ENCODE data around the gene MEF2A.

Gene MEF2A

GRCh38 chr15:99605990-99606389, 40.2 kb downstream of the MEF2A start:
- DNase-seq (ENCODE audit: low spot score) = no peak

DNA sequence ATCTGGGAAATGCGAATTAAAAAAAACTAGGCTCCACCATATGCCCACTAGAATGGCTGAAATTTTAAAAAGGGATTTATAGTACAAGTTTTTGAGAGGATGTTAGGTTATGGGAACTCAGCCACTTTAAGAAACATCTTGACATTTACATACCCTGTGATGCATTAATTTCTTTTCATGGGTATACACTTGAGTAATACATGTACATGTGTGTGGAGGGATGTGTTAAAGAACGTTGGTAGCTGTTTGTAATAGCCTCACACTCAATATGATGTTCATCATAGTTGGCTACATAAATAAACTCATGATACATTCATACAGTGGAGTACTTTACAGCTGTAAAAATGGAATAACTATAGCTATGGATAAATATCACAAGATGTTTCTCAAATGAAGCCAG, 40.9 kb downstream of the MEF2A start:
- no peak for DNase-seq (ENCODE audit: low spot score)

GRCh38 chr15:99613481-99613880, 47.7 kb downstream of the MEF2A start:
- DNase-seq (ENCODE audit: low spot score) = no peak

DNA sequence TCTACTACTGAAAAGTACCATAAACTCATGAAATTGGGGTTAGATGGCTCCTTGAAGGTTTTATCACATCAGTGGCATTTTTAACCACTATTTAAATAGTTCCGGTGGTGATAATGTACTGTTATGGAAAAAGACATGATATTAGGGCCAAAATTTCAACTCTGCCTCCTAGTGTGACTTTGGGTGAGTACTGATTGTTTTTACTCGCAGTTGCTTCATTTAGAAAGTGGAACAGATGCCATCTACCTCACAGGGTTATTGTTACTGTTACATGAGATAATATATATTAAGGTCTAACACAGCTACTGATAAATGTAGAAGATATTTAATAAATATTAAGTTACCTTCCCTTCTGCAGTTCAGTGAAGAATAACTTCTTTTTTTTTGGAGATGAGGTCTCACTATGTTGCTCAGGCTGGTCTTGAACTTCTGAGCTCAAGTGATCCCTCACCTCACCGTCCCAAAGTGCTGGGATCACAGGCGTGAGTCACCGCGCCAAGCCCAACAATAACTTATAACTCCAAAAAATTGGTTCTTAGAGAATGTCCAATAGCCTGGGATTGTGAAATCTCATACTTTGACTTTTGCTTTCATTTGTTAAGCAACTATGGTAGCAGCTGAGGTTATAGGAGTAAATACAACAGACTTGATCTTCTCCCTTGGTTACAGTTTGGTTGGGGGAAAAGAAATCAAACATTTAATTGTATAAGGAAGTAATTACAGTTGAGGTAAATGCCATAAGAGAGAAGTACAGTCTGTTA, 48.3 kb downstream of the MEF2A start:
- no peak for DNase-seq (ENCODE audit: low spot score)

GRCh38 chr15:99614749-99615288, 49.0 kb downstream of the MEF2A start:
- DNase-seq (ENCODE audit: low spot score) = no peak

DNA sequence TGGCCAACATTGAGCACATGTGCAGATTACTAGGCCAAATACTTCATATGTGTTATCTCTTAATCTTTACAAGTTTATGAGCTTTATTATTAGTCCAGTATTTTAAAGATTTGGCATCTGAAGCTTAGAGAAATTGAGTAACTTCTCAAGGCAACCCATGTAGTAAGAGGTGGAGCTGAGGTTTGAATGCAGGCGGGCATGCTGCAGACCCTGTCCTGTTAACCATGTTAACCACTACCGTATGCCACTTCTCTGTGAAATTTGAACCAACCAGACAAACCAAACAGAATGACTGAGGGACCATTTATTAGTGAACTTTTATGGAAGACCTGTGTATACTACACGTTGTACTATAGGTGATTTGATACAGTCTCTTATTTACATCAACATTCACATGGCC, 49.7 kb downstream of the MEF2A start:
- no peak for DNase-seq (ENCODE audit: low spot score)

DNA sequence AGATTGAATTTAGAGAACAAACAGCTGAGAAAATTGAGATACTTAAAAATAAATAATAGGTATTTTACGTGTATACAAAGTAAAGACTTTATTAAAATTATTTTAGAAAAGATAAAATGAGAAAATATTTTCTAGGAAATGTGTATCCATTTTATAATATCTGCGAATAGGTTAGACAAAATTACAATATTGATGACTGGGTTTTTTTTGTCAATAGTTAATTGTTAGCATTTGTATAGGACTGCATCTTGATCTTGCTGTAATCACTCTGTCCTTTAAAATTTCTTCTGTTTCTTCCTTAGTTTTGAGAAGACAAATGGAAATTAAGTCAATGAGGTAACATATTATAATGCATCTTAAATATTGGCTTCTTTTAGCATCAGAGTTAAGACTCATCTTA, 50.3 kb downstream of the MEF2A start:
- DNase-seq (ENCODE audit: low spot score) = no peak

DNA sequence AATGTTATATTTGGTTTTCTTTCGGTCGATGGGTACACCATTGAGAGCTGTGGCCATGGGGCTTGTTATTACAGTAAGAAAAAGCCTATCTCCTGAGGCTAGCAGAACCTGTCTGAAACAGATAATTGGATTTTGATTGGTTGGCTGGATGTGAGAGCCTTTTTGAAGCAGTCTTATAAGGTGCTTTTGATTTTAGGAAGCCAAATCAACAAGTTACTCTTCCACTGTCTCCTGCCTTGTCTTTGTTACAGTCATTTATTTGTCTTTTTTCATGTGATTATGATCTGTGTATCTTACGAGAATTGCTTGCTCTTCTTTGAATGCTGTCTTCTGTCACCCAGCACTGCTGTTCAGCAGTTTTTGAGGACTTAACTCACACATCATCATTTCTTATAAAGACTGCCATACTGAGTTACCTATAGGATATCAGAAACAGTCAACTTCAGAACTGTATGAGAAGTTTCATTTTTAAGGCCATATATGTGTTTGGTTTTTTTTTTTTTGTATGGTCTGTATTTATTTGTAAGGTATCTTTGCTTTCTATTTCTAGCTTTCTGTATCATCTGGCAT, 51.1 kb downstream of the MEF2A start:
- no peak for DNase-seq (ENCODE audit: low spot score)

- no peak for DNase-seq (ENCODE audit: low spot score)
Observed at GRCh38 chr15:99618941-99619411, 53.2 kb downstream of the MEF2A start.

DNA sequence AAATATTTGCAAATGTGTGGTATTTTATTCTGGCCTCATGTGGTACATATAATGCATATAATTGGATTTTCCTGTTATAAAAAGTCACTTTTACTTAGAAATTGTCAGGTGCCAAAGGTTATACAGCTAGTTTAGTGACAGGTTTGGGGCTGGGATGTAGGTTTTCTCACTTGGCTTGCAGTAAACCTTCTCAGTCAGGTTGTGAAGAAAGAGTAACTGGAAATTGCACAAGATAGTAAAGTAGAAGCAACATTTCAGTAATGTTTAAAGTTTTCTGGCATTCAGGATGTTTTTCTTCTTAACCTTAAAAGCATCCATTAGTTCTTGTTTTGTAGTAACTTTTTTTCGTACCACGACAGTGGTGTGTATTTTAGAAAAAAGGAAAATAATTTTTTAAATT, 53.9 kb downstream of the MEF2A start:
- DNase-seq (ENCODE audit: low spot score) = no peak

DNA sequence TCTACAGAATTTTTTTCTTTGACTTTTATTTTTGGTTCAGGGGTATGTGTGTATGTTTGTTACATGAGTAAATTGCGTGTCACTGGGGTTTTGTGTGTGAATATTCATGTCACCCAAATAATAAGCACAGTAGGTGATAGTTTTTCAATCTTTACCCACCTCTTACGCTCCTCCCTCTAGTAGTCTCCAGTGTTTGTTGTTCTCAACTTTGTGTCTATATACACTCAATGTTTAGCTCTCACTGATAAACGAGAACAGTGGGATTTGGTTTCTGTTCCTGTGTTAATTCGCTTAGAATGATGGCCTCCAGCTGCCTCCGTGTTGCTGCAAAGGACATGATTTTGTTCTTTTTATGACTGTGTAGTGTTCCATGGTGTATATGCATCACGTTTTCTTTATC, 54.4 kb downstream of the MEF2A start:
- no peak for DNase-seq (ENCODE audit: low spot score)

DNA sequence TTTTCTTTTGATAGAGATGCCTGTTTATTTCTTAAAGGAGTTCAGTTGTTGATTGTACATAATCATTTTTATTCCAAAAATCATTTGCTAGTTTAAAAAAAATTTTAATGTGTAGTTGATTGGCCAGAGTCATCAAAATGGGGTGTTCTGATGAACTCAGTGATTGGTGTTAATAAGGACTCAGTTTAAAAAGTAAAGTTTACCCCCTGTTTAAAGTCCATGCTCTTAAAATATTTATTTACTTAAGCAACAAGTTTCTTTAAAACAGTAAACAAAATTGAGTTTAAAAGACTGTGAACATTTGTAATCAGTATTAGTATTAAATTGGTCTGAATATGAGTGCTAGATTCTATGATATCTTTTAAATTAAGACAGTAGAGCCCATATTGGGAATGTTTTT, 56.0 kb downstream of the MEF2A start:
- DNase-seq (ENCODE audit: low spot score) = no peak

DNA sequence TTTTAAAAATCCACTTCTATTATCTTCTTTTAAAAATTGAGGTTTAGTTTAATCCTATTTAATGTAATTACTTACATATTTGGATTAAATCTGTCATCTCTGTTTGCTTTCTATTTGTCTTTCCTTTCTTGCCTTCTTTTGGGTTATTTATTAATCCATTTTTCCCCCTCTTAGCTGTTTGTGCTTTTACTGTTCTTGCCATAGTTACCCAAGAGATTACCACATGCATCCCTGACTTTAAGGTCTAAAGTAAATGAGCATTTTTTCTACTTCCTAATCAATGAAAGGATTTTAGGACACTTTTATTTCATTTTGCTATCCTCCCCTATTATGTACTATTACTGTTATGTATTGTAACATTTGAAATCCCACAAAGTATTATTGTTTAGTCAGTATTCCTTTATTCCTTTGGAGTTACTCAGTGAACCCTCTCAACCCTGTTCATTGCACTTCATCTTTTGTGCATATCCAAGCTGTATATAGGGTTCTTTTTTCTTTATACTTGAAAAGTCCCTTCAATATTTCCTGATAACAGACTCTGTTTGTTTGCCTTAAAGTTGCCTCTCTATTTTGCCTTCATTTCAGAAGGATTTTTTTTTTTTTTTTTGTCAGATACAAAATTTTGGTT, 62.7 kb downstream of the MEF2A start:
- no peak for DNase-seq (ENCODE audit: low spot score)

GRCh38 chr15:99630607-99631131, 64.9 kb downstream of the MEF2A start:
- no peak for DNase-seq (ENCODE audit: low spot score)

DNA sequence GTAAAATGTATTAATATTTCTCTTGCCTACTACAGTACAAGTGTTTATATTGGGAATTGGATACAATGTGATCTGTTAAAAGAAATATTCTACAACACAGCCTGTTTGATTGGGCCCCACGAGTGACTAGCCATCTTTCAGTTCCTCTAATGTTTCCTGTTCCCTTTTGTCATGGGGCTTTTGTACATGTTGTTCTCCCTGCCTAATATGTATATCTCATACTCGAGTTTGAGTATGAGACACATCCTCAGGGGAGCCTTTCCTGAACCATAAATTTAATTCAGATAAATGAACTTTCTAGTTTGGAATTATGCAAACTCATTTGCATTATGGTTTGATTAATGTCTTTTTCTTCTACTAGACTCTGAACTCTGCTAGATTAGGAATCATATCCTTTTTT, 65.5 kb downstream of the MEF2A start:
- DNase-seq (ENCODE audit: low spot score) = no peak

DNA sequence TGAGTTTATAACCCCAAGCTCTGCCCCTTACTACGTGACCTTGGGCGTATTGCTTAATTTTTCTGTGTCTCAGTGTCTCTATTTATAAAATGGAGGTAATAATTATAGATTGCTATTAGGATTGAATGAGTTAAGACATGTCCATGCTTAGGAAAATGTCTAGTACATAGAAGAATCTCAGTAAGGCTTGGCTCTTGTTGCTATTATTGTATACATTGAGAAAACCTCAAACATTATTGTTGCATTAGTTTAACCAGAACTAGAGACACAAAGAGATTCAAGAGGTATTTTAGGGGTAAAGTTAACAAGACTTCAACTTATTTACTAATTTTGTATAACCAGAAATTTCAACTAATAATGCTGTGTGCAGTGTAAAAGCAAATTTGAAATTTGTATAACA, 66.7 kb downstream of the MEF2A start:
- DNase-seq (ENCODE audit: low spot score) = no peak

DNA sequence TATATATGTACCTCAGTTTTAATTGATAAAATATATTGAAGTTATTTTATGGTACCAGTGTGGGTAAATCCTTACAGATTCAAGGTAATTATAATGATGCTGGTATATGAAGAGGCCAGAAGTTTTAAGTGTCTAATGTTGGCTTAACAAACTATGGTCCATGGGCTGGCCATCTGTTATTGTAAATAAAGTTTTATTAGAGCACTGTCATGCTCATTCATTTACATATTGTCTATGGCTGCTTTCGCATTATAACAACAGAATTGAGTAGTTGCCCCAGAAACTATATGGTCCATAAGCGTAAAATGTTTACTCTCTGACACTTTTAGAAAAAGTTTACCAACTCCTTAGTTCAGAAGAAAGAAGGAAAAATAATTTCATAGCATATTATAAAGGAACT, 67.9 kb downstream of the MEF2A start:
- no peak for DNase-seq (ENCODE audit: low spot score)

GRCh38 chr15:99634576-99634975, 68.8 kb downstream of the MEF2A start:
- DNase-seq (ENCODE audit: low spot score) = no peak

DNA sequence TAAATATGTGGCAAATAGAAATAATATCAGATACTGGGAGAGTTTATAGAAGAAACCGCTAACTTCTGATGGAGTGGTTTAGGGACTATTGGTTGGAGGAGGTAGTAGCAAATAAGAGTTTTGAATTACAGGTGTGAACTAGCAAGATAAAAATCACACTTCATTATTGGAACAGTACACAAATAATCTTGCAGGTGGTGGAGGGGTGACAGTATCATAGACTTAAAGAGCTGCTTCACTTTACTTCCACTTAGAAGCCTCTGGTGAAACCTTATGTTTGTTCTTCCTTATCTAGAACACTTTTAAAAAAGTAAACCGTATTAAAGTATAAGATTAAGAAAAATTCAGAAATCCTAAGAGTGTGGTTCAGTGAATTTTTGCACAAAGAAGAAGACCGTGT, 69.4 kb downstream of the MEF2A start:
- DNase-seq (ENCODE audit: low spot score) = no peak

GRCh38 chr15:99635794-99636193, 70.0 kb downstream of the MEF2A start:
- DNase-seq (ENCODE audit: low spot score) = no peak

GRCh38 chr15:99644913-99645542, 79.2 kb downstream of the MEF2A start:
- DNase-seq (ENCODE audit: low spot score) = no peak

DNA sequence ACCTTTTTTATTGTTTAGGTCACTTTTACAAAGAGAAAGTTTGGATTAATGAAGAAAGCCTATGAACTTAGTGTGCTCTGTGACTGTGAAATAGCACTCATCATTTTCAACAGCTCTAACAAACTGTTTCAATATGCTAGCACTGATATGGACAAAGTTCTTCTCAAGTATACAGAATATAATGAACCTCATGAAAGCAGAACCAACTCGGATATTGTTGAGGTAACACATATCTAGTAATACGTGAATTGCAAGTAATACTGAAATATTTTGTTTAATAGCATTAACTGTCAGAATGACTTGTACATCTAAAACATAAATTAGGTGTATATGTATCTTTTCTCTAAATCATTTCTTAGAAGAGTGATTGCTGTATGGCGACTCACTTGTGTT, 79.8 kb downstream of the MEF2A start:
- no peak for DNase-seq (ENCODE audit: low spot score)

- DNase-seq (ENCODE audit: low spot score) = no peak
Observed at GRCh38 chr15:99645951-99646350, 80.2 kb downstream of the MEF2A start.
